Stimulated activated memory B cell treated with anti-CD40 and anti-IgM and Interleukin-4, amounts not matched to agents 10 μg/mL and 1 μg/mL and 100 μg/mL, for 72 hours (primary cell): ENCODE data around the gene CCR5.
"Not testable (repeated sequence)": the region's sequence is repeated elsewhere in the genome, so short reads cannot be mapped to it uniquely, and the experiment has no call there.

Experiments
- ATAC-seq: fragments of 150-1000 bp; cut with Tn5 transposase; 2 replicates; pipeline ENCODE4 v1.10.0; 2021
- H3K27ac Mint-ChIP-seq: one replicate; pipeline ENCODE4 v1.8.0; 2022; ENCODE audit warnings: mild to moderate bottlenecking, mixed read lengths
- H3K27me3 Mint-ChIP-seq: one replicate; pipeline ENCODE4 v1.8.0; 2022; ENCODE audit warnings: mixed read lengths
- H3K36me3 Mint-ChIP-seq: one replicate; pipeline ENCODE4 v1.8.0; 2022; ENCODE audit warnings: mixed read lengths
- H3K4me1 Mint-ChIP-seq: one replicate; pipeline ENCODE4 v1.8.0; 2022; ENCODE audit warnings: mixed read lengths
- H3K4me3 Mint-ChIP-seq: one replicate; pipeline ENCODE4 v1.8.0; 2022; ENCODE audit warnings: mild to moderate bottlenecking, moderate library complexity, mixed read lengths
- H3K9me3 Mint-ChIP-seq: one replicate; pipeline ENCODE4 v1.8.0; 2022; ENCODE audit warnings: mixed read lengths

Gene CCR5

DNA sequence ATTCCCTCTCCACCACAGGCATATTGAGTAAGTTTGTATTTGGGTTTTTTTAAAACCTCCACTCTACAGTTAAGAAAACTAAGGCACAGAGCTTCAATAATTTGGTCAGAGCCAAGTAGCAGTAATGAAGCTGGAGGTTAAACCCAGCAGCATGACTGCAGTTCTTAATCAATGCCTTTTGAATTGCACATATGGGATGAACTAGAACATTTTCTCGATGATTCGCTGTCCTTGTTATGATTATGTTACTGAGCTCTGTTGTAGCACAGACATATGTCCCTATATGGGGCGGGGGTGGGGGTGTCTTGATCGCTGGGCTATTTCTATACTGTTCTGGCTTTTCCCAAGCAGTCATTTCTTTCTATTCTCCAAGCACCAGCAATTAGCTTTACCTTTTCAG, 1.6 kb upstream of the CCR5 start:
- Mint-ChIP-seq H3K9me3 (no peaks in the 10 kb centered on the region), H3K27ac (peak overlapping the region; percentile 21), H3K4me3 (no peak overlapping the region), H3K4me1 (peaks cover 9% of the 10 kb centered on the region), H3K27me3 (no peaks in the 10 kb centered on the region), H3K36me3 (no peaks in the 10 kb centered on the region)
- ATAC-seq: no peak

GRCh38 chr3:46369675-46370132, 1.0 kb upstream of the CCR5 start:
- H3K27me3 Mint-ChIP-seq: no peaks in the 10 kb centered on the region
- H3K4me3 Mint-ChIP-seq: no peak overlapping the region
- H3K27ac Mint-ChIP-seq: peak overlapping the region; percentile 21
- peak; percentile 57 for ATAC-seq
- H3K36me3 Mint-ChIP-seq: no peaks in the 10 kb centered on the region
- H3K9me3 Mint-ChIP-seq: no peaks in the 10 kb centered on the region
- H3K4me1 Mint-ChIP-seq: peaks cover 9% of the 10 kb centered on the region

GRCh38 chr3:46371519-46372340, 984 bp downstream of the CCR5 start:
- no peak for ATAC-seq
- Mint-ChIP-seq H3K27ac (no peak overlapping the region), H3K36me3 (no peaks in the 10 kb centered on the region), H3K27me3 (no peaks in the 10 kb centered on the region), H3K9me3 (no peaks in the 10 kb centered on the region), H3K4me1 (peaks cover 9% of the 10 kb centered on the region), H3K4me3 (no peak overlapping the region)

DNA sequence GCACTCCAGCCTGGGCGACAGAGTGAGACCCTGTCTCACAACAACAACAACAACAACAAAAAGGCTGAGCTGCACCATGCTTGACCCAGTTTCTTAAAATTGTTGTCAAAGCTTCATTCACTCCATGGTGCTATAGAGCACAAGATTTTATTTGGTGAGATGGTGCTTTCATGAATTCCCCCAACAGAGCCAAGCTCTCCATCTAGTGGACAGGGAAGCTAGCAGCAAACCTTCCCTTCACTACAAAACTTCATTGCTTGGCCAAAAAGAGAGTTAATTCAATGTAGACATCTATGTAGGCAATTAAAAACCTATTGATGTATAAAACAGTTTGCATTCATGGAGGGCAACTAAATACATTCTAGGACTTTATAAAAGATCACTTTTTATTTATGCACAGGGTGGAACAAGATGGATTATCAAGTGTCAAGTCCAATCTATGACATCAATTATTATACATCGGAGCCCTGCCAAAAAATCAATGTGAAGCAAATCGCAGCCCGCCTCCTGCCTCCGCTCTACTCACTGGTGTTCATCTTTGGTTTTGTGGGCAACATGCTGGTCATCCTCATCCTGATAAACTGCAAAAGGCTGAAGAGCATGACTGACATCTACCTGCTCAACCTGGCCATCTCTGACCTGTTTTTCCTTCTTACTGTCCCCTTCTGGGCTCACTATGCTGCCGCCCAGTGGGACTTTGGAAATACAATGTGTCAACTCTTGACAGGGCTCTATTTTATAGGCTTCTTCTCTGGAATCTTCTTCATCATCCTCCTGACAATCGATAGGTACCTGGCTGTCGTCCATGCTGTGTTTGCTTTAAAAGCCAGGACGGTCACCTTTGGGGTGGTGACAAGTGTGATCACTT, 2.0 kb downstream of the CCR5 start:
- Mint-ChIP-seq H3K4me3 (no peak overlapping the region), H3K9me3 (no peaks in the 10 kb centered on the region), H3K4me1 (peaks cover 9% of the 10 kb centered on the region), H3K27ac (no peak overlapping the region), H3K36me3 (no peaks in the 10 kb centered on the region), H3K27me3 (no peaks in the 10 kb centered on the region)
- ATAC-seq: no peak

DNA sequence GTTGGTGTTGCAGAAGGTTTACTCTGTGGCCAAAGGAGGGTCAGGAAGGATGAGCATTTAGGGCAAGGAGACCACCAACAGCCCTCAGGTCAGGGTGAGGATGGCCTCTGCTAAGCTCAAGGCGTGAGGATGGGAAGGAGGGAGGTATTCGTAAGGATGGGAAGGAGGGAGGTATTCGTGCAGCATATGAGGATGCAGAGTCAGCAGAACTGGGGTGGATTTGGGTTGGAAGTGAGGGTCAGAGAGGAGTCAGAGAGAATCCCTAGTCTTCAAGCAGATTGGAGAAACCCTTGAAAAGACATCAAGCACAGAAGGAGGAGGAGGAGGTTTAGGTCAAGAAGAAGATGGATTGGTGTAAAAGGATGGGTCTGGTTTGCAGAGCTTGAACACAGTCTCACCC, 4.0 kb downstream of the CCR5 start:
- ATAC-seq: no peak
- Mint-ChIP-seq H3K27me3 (no peaks in the 10 kb centered on the region), H3K36me3 (no peaks in the 10 kb centered on the region), H3K27ac (no peak overlapping the region), H3K4me3 (no peak overlapping the region), H3K4me1 (peaks cover 7% of the 10 kb centered on the region), H3K9me3 (no peaks in the 10 kb centered on the region)

DNA sequence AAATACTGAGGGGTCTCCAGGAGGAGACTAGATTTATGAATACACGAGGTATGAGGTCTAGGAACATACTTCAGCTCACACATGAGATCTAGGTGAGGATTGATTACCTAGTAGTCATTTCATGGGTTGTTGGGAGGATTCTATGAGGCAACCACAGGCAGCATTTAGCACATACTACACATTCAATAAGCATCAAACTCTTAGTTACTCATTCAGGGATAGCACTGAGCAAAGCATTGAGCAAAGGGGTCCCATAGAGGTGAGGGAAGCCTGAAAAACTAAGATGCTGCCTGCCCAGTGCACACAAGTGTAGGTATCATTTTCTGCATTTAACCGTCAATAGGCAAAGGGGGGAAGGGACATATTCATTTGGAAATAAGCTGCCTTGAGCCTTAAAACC, 4.5 kb downstream of the CCR5 start:
- Mint-ChIP-seq H3K27ac (no peak overlapping the region), H3K9me3 (no peaks in the 10 kb centered on the region), H3K4me3 (no peak overlapping the region), H3K4me1 (peaks cover 11% of the 10 kb centered on the region), H3K36me3 (no peaks in the 10 kb centered on the region), H3K27me3 (no peaks in the 10 kb centered on the region)
- no peak for ATAC-seq

DNA sequence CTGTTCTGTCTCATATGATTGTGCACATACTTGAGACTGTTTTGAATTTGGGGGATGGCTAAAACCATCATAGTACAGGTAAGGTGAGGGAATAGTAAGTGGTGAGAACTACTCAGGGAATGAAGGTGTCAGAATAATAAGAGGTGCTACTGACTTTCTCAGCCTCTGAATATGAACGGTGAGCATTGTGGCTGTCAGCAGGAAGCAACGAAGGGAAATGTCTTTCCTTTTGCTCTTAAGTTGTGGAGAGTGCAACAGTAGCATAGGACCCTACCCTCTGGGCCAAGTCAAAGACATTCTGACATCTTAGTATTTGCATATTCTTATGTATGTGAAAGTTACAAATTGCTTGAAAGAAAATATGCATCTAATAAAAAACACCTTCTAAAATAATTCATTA, 5.1 kb downstream of the CCR5 start:
- ATAC-seq: no peak
- H3K36me3 Mint-ChIP-seq: no peaks in the 10 kb centered on the region
- no peak overlapping the region for H3K27ac Mint-ChIP-seq
- H3K9me3 Mint-ChIP-seq: no peaks in the 10 kb centered on the region
- peaks cover 17% of the 10 kb centered on the region for H3K4me1 Mint-ChIP-seq
- H3K27me3 Mint-ChIP-seq: no peaks in the 10 kb centered on the region
- no peak overlapping the region for H3K4me3 Mint-ChIP-seq

GRCh38 chr3:46378426-46378942, 7.7 kb downstream of the CCR5 start:
- no peak overlapping the region for H3K27ac Mint-ChIP-seq
- no peaks in the 10 kb centered on the region for H3K36me3 Mint-ChIP-seq
- H3K4me1 Mint-ChIP-seq: peaks cover 30% of the 10 kb centered on the region
- no peaks in the 10 kb centered on the region for H3K27me3 Mint-ChIP-seq
- ATAC-seq: peak; percentile 63
- no peaks in the 10 kb centered on the region for H3K9me3 Mint-ChIP-seq
- H3K4me3 Mint-ChIP-seq: no peak overlapping the region

- Mint-ChIP-seq H3K9me3 (no peaks in the 10 kb centered on the region), H3K4me3 (no peak overlapping the region), H3K36me3 (no peaks in the 10 kb centered on the region), H3K4me1 (peaks cover 46% of the 10 kb centered on the region), H3K27ac (peak overlapping the region; percentile 24), H3K27me3 (no peaks in the 10 kb centered on the region)
- no peak for ATAC-seq
Measured at GRCh38 chr3:46380471-46381221, 9.9 kb downstream of the CCR5 start.

- no peak overlapping the region for H3K4me3 Mint-ChIP-seq
- H3K36me3 Mint-ChIP-seq: no peaks in the 10 kb centered on the region
- H3K9me3 Mint-ChIP-seq: no peaks in the 10 kb centered on the region
- H3K27ac Mint-ChIP-seq: peak overlapping the region; percentile 24
- peaks cover 52% of the 10 kb centered on the region for H3K4me1 Mint-ChIP-seq
- H3K27me3 Mint-ChIP-seq: no peaks in the 10 kb centered on the region
- ATAC-seq: no peak
Measured at GRCh38 chr3:46381625-46382024, 10.9 kb downstream of the CCR5 start.

GRCh38 chr3:46383211-46383950, 12.6 kb downstream of the CCR5 start:
- H3K4me1 Mint-ChIP-seq: peaks cover 48% of the 10 kb centered on the region
- no peaks in the 10 kb centered on the region for H3K27me3 Mint-ChIP-seq
- no peaks in the 10 kb centered on the region for H3K36me3 Mint-ChIP-seq
- peak; percentile 88 for ATAC-seq
- no peaks in the 10 kb centered on the region for H3K9me3 Mint-ChIP-seq
- H3K4me3 Mint-ChIP-seq: peak overlapping the region; percentile 39
- peak overlapping the region; percentile 82 for H3K27ac Mint-ChIP-seq

DNA sequence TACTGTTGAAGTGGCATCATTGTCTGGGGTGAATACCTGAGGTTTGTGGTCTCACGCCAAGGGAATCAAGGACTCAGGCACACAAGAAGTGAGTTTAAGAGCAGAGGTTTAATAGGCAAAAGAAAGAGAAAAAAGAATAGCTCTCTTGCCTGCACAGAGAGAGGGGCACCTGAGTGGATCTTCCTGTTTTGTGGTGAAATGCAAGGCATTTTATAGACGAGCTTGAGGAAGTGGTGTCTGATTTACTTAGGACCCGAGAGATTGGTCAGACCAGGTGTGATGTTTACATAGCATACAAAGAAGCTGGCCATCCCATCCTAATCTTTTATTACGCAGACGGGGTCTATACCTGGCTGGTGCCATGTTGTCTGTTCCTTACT, 13.2 kb downstream of the CCR5 start:
- no peaks in the 10 kb centered on the region for H3K9me3 Mint-ChIP-seq
- H3K4me1 Mint-ChIP-seq: peaks cover 46% of the 10 kb centered on the region
- peak; percentile 66 for ATAC-seq
- H3K27me3 Mint-ChIP-seq: no peaks in the 10 kb centered on the region
- H3K27ac Mint-ChIP-seq: peak overlapping the region; percentile 82
- peak overlapping the region; percentile 39 for H3K4me3 Mint-ChIP-seq
- H3K36me3 Mint-ChIP-seq: no peaks in the 10 kb centered on the region

GRCh38 chr3:46386205-46386604, 15.5 kb downstream of the CCR5 start:
- Mint-ChIP-seq H3K4me3 (no peak overlapping the region), H3K27me3 (no peaks in the 10 kb centered on the region), H3K36me3 (no peaks in the 10 kb centered on the region), H3K4me1 (peaks cover 31% of the 10 kb centered on the region), H3K27ac (no peak overlapping the region), H3K9me3 (no peaks in the 10 kb centered on the region)
- no peak for ATAC-seq

GRCh38 chr3:46388847-46389246, 18.1 kb downstream of the CCR5 start:
- H3K9me3 Mint-ChIP-seq, H3K36me3 Mint-ChIP-seq, H3K4me3 Mint-ChIP-seq, H3K27me3 Mint-ChIP-seq, ATAC-seq, H3K27ac Mint-ChIP-seq: not testable (repeated sequence)
- peaks cover 19% of the 10 kb centered on the region for H3K4me1 Mint-ChIP-seq
